Measurements from ENCODE around the gene YIF1A. TPM values are rescaled to one million over a fixed set of nuclear protein-coding genes. Genes with fewer than 3 reads are reported as not detected.

YIF1A gene
- total and polyA plus RNA-seq, 2 of the 4 experiments (the other 2 are of a cell fraction), result 128 to 207 TPM

DNA sequence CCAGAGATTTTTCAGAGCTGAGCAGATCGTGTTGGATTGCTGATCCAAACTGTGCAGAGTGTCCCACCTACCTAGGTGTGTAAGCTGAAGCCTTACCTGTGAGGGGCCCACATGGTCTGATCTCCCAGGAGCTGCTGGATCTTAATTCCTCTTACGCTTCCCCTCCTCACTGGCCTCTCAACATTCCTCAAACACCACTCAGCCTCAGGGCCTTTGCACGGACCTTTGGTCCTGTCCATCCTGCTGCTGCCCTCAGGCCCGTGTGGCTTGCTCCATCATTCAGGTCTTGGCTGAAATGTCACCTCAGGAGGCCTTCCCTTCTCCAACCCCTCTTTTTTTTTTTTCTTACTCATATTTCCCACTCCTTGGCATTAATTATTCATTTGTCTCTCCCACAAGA lies 41.6 kb downstream of the YIF1A start:
- Histone ChIP-seq H2BK20ac (ENCODE audit: low read depth, low read length) (no peak overlapping the region), H3K4me1 (ENCODE audit: control insufficient read depth, insufficient read depth, low read length) (no peaks in the 10 kb centered on the region), H3K27me3 (ENCODE audit: control insufficient read depth, insufficient read depth, low read length) (no peaks in the 10 kb centered on the region), H3K4me3 (ENCODE audit: insufficient read depth, low read depth, low read length) (no peak overlapping the region), H2BK15ac (ENCODE audit: low read depth, low read length) (no peak overlapping the region), H3K4ac (ENCODE audit: low read depth, low read length) (no peak overlapping the region), H3K36me3 (ENCODE audit: control insufficient read depth, insufficient read depth, low read length) (peaks cover 30% of the 10 kb centered on the region), H2BK5ac (ENCODE audit: low read depth, low read length, poor library complexity, severe bottlenecking) (no peak overlapping the region), H3K23ac (ENCODE audit: low read depth, low read length) (no peak overlapping the region), H4K20me1 (ENCODE audit: insufficient read depth, low read length) (no peaks in the 10 kb centered on the region), H2AK5ac (ENCODE audit: low read depth, low read length) (no peak overlapping the region), H4K91ac (ENCODE audit: insufficient read depth, low read depth, low read length) (no peak overlapping the region), H3K9ac (ENCODE audit: low read depth, low read length) (no peak overlapping the region), H2AK9ac (replicated peaks; ENCODE audit: low read depth, low read length, poor library complexity) (no peak overlapping the region), H2AFZ (replicated peaks; ENCODE audit: low read length, poor library complexity) (no peak overlapping the region), H4K5ac (ENCODE audit: low read depth, low read length) (no peak overlapping the region), H3K9me3 (ENCODE audit: control insufficient read depth, insufficient read depth, low read length) (no peaks in the 10 kb centered on the region), H2BK120ac (ENCODE audit: low read depth, low read length) (no peak overlapping the region), H3K56ac (ENCODE audit: extremely low read depth, insufficient read depth, low read length) (no peak overlapping the region), H3K9me1 (ENCODE audit: insufficient read depth, low read length) (peaks cover 11% of the 10 kb centered on the region; the same call in 1 of the 2 replicates), H3K4me2 (ENCODE audit: low read depth, low read length) (no peak overlapping the region), H3K14ac (replicated peaks; ENCODE audit: low read depth, low read length) (no peak overlapping the region), H3K27ac (ENCODE audit: insufficient read depth, low read length) (no peak overlapping the region), H3K79me1 (ENCODE audit: low read depth in 1 of 2, low read length in 2 of 2) (no peaks in the 10 kb centered on the region; a peak in 1 of 4 replicates), H4K8ac (ENCODE audit: low read depth in 2 of 2, low read length in 2 of 2) (no peak overlapping the region), H3K18ac (ENCODE audit: low read depth, low read length) (no peak overlapping the region)
- no TSS peak for BruUV-seq (replicated peaks)
- ChIA-PET POLR2A (ENCODE audit: unreplicated experiment) (no interaction called here), CTCF (no interaction called here)
- 84% methylated on average over 4 of the region's 4 CpGs; no CpG with 5 or more reads in 1 of the 2 experiments for WGBS, 2 experiments (ENCODE audit: extremely low coverage in 2 of 2, insufficient read length in 1 of 2)
- TF ChIP-seq SMC3 (IDR thresholded peaks at IDR 0.05; ENCODE audit: low read depth, low read length), result no peak
- no peak for TF ChIP-seq FOS (IDR thresholded peaks at IDR 0.05; ENCODE audit: low read depth, low read length)
- no peak for TF ChIP-seq MAZ (IDR thresholded peaks at IDR 0.05; ENCODE audit: borderline replicate concordance, low read depth, low read length)
- TF ChIP-seq NFE2L2 (IDR thresholded peaks at IDR 0.05; ENCODE audit: low read depth, low read length), result no peak
- TF ChIP-seq, protein P1, sequence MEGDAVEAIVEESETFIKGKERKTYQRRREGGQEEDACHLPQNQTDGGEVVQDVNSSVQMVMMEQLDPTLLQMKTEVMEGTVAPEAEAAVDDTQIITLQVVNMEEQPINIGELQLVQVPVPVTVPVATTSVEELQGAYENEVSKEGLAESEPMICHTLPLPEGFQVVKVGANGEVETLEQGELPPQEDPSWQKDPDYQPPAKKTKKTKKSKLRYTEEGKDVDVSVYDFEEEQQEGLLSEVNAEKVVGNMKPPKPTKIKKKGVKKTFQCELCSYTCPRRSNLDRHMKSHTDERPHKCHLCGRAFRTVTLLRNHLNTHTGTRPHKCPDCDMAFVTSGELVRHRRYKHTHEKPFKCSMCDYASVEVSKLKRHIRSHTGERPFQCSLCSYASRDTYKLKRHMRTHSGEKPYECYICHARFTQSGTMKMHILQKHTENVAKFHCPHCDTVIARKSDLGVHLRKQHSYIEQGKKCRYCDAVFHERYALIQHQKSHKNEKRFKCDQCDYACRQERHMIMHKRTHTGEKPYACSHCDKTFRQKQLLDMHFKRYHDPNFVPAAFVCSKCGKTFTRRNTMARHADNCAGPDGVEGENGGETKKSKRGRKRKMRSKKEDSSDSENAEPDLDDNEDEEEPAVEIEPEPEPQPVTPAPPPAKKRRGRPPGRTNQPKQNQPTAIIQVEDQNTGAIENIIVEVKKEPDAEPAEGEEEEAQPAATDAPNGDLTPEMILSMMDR (conservative IDR thresholded peaks at IDR 0.05; ENCODE audit: low read depth, low read length), result no peak
- no peak for TF ChIP-seq POLR2A (IDR thresholded peaks at IDR 0.05; ENCODE audit: low read depth, low read length)
- no peak for TF ChIP-seq RAD21 (IDR thresholded peaks at IDR 0.05; ENCODE audit: low read length)
- no peak for ATAC-seq (ENCODE audit: low read depth)
- dilution Hi-C loops (cut with HindIII; ENCODE audit: low sequenced_read_pairs, unreplicated experiment), result no loop called here
- intact Hi-C loops (cut with micrococcal nuclease), result no loop called here
- DNase-seq, result no peak
- in situ Hi-C loops (cut with MboI; ENCODE audit: low sequenced_read_pairs), result no loop called here
